Stomach (tissue), 4 donors: ENCODE measurements around the gene USH1G.

Experiments used
- CTCF ChIP-seq, 7 experiments: fragments of 450-650 bp in 4 of 7; fragments of 200-600 bp in 3 of 7; sonication (generic) in 3 of 7; IDR thresholded peaks; one replicate each; pipeline ENCODE4 v1.5.1; 2016 to 2019; ENCODE audit warnings: antibody characterized with exemption in 7 of 7, control low read depth in 2 of 7, mild to moderate bottlenecking in 1 of 7
- EP300 ChIP-seq: sonication (generic); formaldehyde crosslinking; IDR thresholded peaks from one replicate; pipeline ENCODE4 v1.6.1; 2017; ENCODE audit warnings: antibody characterized with exemption
- POLR2A ChIP-seq, 4 donors: fragments of 450-650 bp; IDR thresholded peaks; one replicate each; pipeline ENCODE4 v1.6.1; 2016; ENCODE audit warnings: antibody characterized with exemption in 4 of 4, control low read depth in 2 of 4, mild to moderate bottlenecking in 1 of 4, moderate library complexity in 1 of 4
- POLR2AphosphoS5 ChIP-seq, 3 donors: sonication (generic); formaldehyde crosslinking; IDR thresholded peaks; one replicate each; pipeline ENCODE4 v1.6.1; 2016; ENCODE audit warnings: antibody characterized with exemption in 3 of 3

GRCh38 chr17:74928786-74929185 lies 5.7 kb upstream of the USH1G start:
- TF ChIP-seq EP300 (no peak), POLR2A (IDR thresholded peaks at IDR 0.05) (no peak), CTCF (IDR thresholded peaks at IDR 0.05) (no peak), POLR2AphosphoS5 (IDR thresholded peaks at IDR 0.05) (no peak)
